HG02759 (cell line): ENCODE results near the gene TSHZ2.
"Not testable (repeated sequence)": the region's sequence is repeated elsewhere in the genome, so short reads cannot be mapped to it uniquely, and the experiment has no call there.

ENCODE experiments used
- ATAC-seq: cut with Tn5 transposase; IDR thresholded peaks from one replicate; pipeline ENCODE4 v1.9.1; 2021; ENCODE audit warnings: mild to moderate bottlenecking, moderate library complexity; ENCODE audit not compliant: unreplicated experiment

Gene TSHZ2

GRCh38 chr20:53298260-53298659 lies 326.1 kb downstream of the TSHZ2 start:
- ATAC-seq: no peak

DNA sequence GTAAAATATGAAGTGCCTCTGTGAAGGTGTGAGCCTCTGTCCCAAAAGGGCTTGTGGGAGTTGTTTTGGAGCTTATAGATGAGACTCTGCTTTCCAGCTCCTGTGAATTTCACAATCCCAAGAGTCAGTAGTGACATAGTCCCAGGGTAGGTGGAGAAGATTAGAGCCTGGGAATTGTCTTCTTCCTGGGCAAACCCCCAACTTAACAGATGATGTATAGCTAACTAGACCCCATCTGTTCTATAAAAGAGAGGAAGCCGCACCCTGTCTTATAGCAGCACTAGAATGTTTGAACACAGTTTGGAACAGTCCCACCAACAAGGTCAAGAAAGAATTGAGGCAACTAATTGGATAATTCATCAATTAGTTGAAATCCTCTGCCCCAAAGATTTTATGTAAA lies 326.8 kb downstream of the TSHZ2 start:
- ATAC-seq: no peak

DNA sequence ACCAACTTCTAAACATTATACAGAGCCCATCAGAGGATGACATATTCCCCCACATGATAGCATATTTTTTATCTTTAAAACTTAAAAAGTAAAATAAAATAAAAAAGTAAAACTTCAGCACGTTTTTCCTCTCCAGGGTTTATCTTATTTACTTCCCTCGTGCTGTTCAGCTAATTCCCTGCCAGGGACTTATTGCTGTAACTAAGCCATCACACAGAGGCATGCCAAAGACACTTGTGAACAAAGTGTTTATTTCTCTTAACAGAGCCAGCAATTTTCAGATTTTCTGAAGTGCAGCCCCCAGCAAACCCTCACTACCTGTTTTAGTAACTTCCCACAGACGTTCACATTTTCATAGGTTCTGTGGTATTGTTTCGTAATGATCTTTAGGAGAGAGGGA lies 327.7 kb downstream of the TSHZ2 start:
- ATAC-seq: no peak

DNA sequence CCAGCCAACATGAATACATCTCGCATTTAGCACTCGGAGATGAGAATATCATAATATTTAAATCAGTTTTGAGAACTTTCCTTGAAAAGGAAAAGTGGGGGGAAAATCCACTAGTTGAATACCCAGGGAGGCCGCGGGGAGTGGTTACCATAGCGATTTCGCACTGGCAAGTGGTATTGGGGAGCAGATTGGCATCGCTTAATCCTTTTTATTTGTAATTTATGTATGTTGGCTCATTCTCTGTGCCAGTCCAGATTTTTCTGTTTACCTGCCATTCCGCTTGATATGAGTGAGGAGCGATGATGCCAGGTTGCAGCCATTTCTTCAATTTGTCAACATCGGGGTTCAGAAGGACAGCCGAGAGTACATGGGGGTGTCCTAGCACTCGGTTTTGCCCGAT lies 329.7 kb downstream of the TSHZ2 start:
- ATAC-seq: no peak

DNA sequence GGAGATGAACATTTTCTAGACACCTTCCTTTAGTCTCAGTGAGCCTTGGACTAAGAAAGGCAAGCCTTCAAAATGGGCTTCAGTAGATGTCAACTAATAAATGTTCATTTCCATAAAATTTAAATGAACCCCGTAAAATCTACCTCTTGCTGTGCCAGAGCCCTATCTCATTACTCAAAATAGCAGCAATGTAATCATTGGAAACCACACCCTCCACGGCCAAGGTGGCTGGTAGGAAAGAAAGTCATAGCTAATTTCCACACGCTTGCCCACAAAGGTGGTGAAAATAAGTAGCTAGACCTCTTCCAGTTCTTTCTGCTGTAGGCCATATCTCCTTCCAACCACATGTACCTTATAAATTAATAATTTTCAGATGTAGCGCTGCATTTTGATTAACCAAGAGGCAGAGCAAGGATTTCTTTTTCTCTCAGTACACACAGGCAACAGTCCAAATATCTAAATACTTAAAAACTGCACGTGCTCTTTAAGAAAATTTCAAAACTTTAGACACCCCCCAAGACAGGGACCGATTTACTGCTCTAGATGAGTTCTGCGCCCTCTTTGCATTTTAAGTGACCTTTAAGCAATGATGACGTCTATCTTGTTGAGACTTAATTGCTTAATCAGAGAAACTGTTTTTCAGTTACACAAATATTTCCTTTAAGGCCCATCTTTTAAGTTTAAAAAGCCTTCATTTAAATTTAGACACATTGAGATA lies 330.7 kb downstream of the TSHZ2 start:
- no peak for ATAC-seq

GRCh38 chr20:53303413-53303760 lies 331.2 kb downstream of the TSHZ2 start:
- ATAC-seq: no peak

GRCh38 chr20:53304146-53304545 lies 332.0 kb downstream of the TSHZ2 start:
- no peak for ATAC-seq

GRCh38 chr20:53306192-53306805 lies 334.1 kb downstream of the TSHZ2 start:
- ATAC-seq: no peak

DNA sequence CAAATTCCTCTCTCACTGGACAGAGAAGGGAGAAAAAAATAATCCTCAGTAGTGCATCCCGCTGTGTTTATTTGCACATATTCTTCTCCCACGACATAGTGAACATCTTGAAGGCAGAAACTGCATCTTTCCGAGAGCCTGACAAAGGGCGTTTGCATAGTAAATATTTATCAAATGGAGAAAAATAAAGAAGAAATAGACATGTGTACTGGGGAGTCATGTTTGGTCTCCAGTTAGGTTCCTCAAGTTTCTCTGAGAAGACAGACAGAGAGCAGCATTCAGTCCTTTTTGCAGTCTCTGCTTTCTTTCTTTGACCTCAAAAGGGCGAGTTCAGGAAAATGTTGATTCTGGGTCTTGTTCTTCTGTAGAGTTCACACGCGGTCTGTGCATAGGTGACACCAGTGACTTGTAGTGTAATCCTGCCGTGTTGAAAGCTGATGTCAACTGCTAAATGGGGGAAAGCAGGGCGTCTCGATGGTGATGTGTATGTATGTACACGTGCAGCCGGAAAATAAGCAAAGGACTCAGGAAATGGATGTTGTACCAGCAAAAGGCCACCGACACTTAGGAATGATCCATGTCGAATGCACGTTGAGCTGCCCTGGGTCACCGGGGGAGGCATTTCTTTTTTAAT lies 335.9 kb downstream of the TSHZ2 start:
- no peak for ATAC-seq

GRCh38 chr20:53309515-53309914 lies 337.4 kb downstream of the TSHZ2 start:
- ATAC-seq: no peak

DNA sequence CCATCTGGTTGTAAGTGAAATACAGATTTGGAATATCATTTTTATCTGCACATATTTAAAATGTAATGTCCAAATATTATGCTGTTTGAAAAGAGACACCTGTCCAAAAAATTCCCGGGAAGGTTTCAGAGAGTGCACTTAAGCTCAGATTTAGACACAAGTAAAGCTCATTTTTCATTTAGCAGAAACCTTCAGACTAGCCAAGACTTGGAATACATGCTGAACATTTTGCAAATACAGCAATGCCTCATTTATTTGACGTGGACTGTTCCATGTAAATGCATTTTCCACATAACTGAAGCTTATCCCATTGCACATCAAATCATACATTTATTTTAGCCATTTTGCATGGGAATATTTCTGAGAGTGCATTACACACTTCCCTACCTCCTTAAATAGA lies 340.8 kb downstream of the TSHZ2 start:
- no peak for ATAC-seq

- ATAC-seq: no peak
Observed at GRCh38 chr20:53316206-53316937, 344.2 kb downstream of the TSHZ2 start.

DNA sequence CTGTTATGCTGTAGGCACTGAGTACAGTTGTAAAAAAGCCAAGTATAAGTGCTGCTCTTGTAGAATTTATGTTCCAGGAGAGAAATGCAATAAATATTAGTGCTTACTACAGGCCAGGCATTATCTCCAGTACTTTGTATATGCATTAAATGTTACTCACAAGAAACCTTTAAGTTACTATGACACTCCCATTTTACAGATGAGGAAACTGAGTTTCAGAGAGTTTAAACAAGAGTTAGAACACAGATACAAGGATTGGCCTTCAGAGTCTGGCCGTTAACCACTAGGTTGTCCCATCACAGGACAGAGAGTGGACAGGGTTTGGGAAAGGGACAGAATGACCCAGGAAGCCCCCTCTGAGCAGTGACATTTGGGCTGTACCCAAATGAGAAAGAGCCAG lies 347.0 kb downstream of the TSHZ2 start:
- no peak for ATAC-seq

DNA sequence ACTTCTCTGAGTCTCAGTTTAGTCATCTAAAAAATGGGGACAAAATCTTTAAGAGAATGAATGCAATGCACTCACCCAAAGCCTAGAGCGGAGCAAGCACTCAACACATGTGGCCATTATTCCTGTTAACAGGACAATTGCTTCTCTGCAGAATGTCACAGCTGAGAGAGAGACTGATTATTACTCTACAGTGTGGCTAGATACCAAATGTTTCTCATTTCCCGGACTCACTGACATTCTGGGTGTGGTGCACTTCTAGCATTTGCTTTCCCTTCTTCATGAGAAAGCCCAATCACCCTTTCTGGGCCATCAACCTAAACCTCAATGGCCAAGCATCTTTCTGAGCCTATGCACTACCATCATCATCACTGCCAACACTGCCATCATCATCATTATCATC lies 347.6 kb downstream of the TSHZ2 start:
- ATAC-seq: no peak

GRCh38 chr20:53320701-53321100 lies 348.5 kb downstream of the TSHZ2 start:
- no peak for ATAC-seq

DNA sequence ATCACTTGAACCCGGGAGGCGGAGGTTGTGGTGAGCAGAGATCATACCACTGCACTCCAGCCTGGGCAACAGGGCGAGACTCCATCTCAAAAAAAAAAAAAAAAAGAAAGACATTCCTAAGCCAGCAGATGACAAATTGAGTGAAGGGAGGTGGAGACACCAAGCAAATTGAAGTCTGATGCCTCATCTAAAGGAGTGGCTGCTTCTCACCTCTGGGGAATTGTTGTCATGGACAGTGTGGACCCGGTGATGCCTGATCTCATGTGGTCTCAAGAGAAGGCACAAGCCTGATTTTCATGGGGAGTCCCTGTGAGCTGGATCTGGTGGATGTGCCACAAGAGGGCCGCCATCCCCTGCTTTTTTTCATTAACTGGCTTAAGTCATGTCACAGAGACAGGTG lies 349.4 kb downstream of the TSHZ2 start:
- ATAC-seq: no peak

- no peak for ATAC-seq
Observed at GRCh38 chr20:53322651-53323050, 350.5 kb downstream of the TSHZ2 start.

- not testable (repeated sequence) for ATAC-seq
Observed at GRCh38 chr20:53323460-53323859, 351.3 kb downstream of the TSHZ2 start.

DNA sequence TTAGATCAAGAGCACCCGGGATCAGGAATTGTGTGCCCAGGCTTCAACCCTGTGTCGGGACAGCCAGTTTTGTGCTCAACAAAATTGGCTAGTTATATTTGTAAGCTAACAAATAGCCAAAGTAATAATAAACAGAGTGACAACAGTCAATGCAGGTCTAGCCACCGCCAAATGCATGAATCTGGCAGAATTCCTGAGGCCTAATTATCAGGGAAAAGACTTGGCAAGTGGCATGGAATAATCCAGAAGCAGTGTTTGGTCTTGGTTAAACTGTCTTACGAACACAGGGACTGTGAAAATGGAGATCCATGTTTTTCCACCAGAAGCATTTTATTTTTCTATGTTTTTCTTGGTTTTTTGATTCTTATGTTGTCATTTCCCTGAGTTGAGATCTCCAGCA lies 352.7 kb downstream of the TSHZ2 start:
- no peak for ATAC-seq

- no peak for ATAC-seq
Observed at GRCh38 chr20:53328961-53329360, 356.8 kb downstream of the TSHZ2 start.

DNA sequence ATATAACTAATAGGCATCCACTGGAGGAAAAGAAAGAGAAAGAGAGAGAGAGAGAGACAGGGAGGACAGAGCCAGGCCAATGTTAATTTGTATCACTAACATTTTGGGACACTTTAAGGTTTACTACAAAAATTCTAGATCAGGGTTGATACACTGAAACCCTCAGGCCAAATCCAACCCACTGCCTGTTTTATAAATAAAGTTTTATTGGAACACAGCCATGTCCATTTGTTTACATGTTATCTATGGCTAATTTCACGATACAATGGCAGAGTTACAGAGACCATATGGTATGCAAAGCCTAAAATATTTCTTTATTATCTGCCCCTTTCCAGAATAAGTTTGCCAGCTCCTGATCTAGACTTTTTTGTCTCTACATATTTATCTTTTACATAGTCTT lies 357.6 kb downstream of the TSHZ2 start:
- ATAC-seq: no peak

- ATAC-seq: no peak
Observed at GRCh38 chr20:53330601-53331140, 358.5 kb downstream of the TSHZ2 start.
